ENCODE results near the gene LEFTY1. TPM values are rescaled to one million over a fixed set of nuclear protein-coding genes. Genes with fewer than 3 reads are reported as not detected.

LEFTY1 gene
- total RNA-seq, 1 experiment from 2014 or later, result 0.64 TPM

DNA sequence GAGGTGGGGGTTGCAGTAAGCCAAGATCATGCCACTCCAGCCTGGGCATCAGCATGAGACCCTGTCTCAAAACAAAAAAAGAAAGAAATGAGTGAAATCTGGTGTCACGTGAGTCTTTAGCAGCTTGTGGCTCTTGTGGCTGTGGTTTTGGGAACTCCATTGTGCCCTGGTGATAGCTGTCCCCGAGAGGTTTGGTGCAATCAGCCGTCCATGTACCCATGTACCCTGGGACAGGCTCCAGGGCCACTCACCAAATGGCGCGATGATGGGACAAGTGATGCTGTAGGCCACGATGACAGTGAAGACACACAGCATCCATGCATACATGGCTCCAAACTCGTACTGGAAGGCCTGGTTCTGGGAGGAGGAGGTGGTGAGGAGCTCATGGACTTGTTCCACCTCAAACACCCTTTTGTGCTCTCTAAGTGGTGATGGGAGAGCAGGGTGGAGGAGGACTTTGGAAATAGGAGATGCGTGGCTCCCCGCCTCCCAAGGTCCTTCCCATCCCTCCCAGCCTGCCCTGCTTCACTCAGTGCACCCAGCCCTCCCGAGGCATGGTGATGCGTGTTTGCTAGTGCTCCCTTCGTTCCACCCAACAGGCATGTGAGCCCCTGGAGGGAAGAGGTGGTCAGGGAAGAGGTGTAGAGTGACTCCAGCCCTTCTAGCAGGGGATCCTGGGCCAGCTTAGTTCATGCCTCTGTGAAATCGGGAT lies 36.4 kb downstream of the LEFTY1 start:
- DNase-seq (ENCODE audit: low read depth, low spot score) (no peak), ATAC-seq (no peak)
- H3K4me1 ChIP-seq (ENCODE audit: control insufficient read depth in 1 of 2, insufficient read depth in 2 of 2, low read length in 2 of 2), result no peaks in the 10 kb centered on the region
- ChIA-PET RAD21 (ENCODE audit: low non-redundant PET in 1 of 2, low total read pairs in 2 of 2, uncharacterized antibody in 2 of 2, unreplicated experiment in 2 of 2) (no interaction called here), POLR2A (no interaction called here), CTCF (interaction anchor here (1.0 kb wide), 1 partner anchor 30 kb away, joined by 4 read pairs; the partner anchor contains the start of gene TMEM63A)
- intact Hi-C loops (cut with micrococcal nuclease), result loop anchor here (10.0 kb wide), 1 partner anchor 122 kb away; no protein-coding TSS in a partner anchor
- no peak overlapping the region for H2AFZ ChIP-seq (ENCODE audit: low read depth, low read length, poor library complexity, severe bottlenecking)
- no peaks in the 10 kb centered on the region for H3K79me2 ChIP-seq (ENCODE audit: insufficient read depth, low read length)
- H4K20me1 ChIP-seq (ENCODE audit: insufficient read depth), result no peaks in the 10 kb centered on the region
- H3K4me3 ChIP-seq (replicated peaks in 1 of 2; ENCODE audit: low read depth in 1 of 2, low read length in 2 of 2), result no peak overlapping the region
- no peaks in the 10 kb centered on the region for H3K9me3 ChIP-seq (ENCODE audit: control insufficient read depth in 1 of 2, insufficient read depth in 1 of 2, low read depth in 1 of 2, low read length in 2 of 2)
- no peak overlapping the region for H3K4me2 ChIP-seq (ENCODE audit: low read length)
- H3K9me2 ChIP-seq (ENCODE audit: insufficient read depth), result no peaks in the 10 kb centered on the region
- no peak overlapping the region for H3K27ac ChIP-seq (ENCODE audit: low read depth, low read length)
- peaks cover 0 to 2% of the 10 kb centered on the region in 2 experiments; a peak in 1 of 4 replicates for H3K36me3 ChIP-seq (ENCODE audit: control insufficient read depth in 1 of 2, insufficient read depth in 2 of 2, low read length in 2 of 2)
- BruUV-seq (replicated peaks), result no TSS peak
- H3K9ac ChIP-seq (ENCODE audit: low read length), result no peak overlapping the region
- TF ChIP-seq POLR2A (IDR thresholded peaks at IDR 0.05; ENCODE audit: borderline replicate concordance, extremely low read depth, insufficient read depth, insufficient read length) (no peak), EZH2 (IDR thresholded peaks at IDR 0.05) (no peak), JUND (IDR thresholded peaks at IDR 0.05) (no peak), SP1 (IDR thresholded peaks at IDR 0.05; ENCODE audit: low read depth) (no peak), SRF (IDR thresholded peaks at IDR 0.05; ENCODE audit: low read depth) (no peak), POLR2AphosphoS5 (IDR thresholded peaks at IDR 0.05; ENCODE audit: low read depth, low read length) (no peak), SIN3A (IDR thresholded peaks at IDR 0.05; ENCODE audit: low read depth) (no peak), ZNF274 (IDR thresholded peaks at IDR 0.05; ENCODE audit: low read depth, low read length) (no peak), CEBPB (IDR thresholded peaks at IDR 0.05; ENCODE audit: low read depth) (no peak), EGR1 (IDR thresholded peaks at IDR 0.05; ENCODE audit: low read depth) (no peak), TCF7L2 (IDR thresholded peaks at IDR 0.05; ENCODE audit: borderline replicate concordance, extremely low read depth, insufficient read depth, insufficient read length) (no peak), RAD21 (IDR thresholded peaks at IDR 0.05; ENCODE audit: low read depth) (no peak), ZFX (IDR thresholded peaks at IDR 0.05) (no peak), FOSL1 (IDR thresholded peaks at IDR 0.05; ENCODE audit: low read depth) (no peak)
- TF ChIP-seq, protein P1, sequence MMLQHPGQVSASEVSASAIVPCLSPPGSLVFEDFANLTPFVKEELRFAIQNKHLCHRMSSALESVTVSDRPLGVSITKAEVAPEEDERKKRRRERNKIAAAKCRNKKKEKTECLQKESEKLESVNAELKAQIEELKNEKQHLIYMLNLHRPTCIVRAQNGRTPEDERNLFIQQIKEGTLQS (IDR thresholded peaks at IDR 0.05), result no peak
- TF ChIP-seq, protein P2, sequence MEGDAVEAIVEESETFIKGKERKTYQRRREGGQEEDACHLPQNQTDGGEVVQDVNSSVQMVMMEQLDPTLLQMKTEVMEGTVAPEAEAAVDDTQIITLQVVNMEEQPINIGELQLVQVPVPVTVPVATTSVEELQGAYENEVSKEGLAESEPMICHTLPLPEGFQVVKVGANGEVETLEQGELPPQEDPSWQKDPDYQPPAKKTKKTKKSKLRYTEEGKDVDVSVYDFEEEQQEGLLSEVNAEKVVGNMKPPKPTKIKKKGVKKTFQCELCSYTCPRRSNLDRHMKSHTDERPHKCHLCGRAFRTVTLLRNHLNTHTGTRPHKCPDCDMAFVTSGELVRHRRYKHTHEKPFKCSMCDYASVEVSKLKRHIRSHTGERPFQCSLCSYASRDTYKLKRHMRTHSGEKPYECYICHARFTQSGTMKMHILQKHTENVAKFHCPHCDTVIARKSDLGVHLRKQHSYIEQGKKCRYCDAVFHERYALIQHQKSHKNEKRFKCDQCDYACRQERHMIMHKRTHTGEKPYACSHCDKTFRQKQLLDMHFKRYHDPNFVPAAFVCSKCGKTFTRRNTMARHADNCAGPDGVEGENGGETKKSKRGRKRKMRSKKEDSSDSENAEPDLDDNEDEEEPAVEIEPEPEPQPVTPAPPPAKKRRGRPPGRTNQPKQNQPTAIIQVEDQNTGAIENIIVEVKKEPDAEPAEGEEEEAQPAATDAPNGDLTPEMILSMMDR (IDR thresholded peaks at IDR 0.05 in 2 of 3, conservative IDR thresholded peaks at IDR 0.05 in 1 of 3; ENCODE audit: borderline replicate concordance in 1 of 3, insufficient read depth in 1 of 3, low read depth in 2 of 3, low read length in 2 of 3), result no peak
- TF ChIP-seq, protein P3, sequence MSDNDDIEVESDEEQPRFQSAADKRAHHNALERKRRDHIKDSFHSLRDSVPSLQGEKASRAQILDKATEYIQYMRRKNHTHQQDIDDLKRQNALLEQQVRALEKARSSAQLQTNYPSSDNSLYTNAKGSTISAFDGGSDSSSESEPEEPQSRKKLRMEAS (IDR thresholded peaks at IDR 0.05), result no peak
- no peaks in the 10 kb centered on the region for H3K27me3 ChIP-seq (ENCODE audit: insufficient read depth, low read length)

All from HCT116 (cell line).